Measurements from ENCODE around the gene CHAF1A. TPM values are rescaled to one million over a fixed set of nuclear protein-coding genes. Genes with fewer than 3 reads are reported as not detected.

CHAF1A gene
- total and polyA plus RNA-seq, 2 of the 8 experiments (the other 6 are each of a cell fraction or from before 2014, with no cell fraction given), result 122 to 147 TPM

DNA sequence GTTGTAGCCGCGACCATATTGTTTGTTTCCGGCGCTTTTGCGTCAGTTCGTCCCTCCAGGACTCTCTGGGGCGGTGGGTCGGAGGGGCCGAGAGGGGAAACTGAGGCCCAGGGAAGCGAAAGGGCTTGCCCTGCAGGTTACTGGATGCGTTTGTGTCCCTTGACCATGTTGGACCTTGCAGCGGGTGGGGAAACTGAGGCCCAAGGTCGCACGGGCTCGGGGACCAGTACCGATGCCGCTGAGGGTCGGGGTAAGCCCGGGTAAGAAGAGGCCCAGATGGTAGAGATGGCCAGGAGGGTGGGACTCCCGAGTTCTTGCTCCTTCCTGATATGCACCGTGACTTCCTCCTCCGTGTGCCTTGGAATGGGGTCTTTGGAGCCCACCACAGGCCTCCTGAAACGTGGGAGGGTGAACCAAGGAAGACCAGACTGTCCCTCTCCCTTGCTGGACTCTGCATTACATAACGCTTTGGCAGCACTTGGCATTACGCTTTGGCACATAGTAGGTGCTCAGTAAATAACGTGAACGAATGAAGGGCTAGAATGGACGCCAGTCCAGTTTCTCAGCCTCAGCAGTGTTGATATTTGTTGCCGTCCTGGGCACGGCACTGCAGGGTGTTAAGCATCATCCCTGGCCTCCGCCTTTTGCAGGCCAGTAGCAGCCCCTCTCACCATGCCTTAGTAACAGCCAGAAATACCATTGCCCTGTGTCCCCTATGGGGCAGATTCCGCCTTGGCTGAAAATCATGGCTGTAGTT is 743 bp downstream of the CHAF1A start (continued):
- no peak for TF ChIP-seq SP2 (IDR thresholded peaks at IDR 0.05; ENCODE audit: low read length)
- TF ChIP-seq GTF2F1 (IDR thresholded peaks at IDR 0.05; ENCODE audit: borderline replicate concordance, low read depth, low read length), result no peak
- TF ChIP-seq PHF8 (conservative IDR thresholded peaks at IDR 0.05; ENCODE audit: low read depth, low read length), result no peak
- TF ChIP-seq POLR2A (IDR thresholded peaks at IDR 0.05; ENCODE audit: control extremely low read depth in 1 of 2, low read depth in 2 of 2, low read length in 2 of 2), result peak in 1 of 2 experiments; percentile 62; a peak in 2 of 3 replicates
- TF ChIP-seq GABPA (IDR thresholded peaks at IDR 0.05; ENCODE audit: borderline replicate concordance, insufficient read depth, low read length), result no peak
- TF ChIP-seq FOSL1 (IDR thresholded peaks at IDR 0.05; ENCODE audit: insufficient read depth, low read depth, low read length), result no peak
- no peak for TF ChIP-seq TCF12 (IDR thresholded peaks at IDR 0.05; ENCODE audit: low read depth, low read length)
- TF ChIP-seq ZNF274 (IDR thresholded peaks at IDR 0.05; ENCODE audit: borderline replicate concordance, extremely low read depth, low read length), result no peak
- TF ChIP-seq SAP30 (IDR thresholded peaks at IDR 0.05; ENCODE audit: insufficient read depth, insufficient replicate concordance, low read length), result no peak
- TF ChIP-seq RNF2 (IDR thresholded peaks at IDR 0.05; ENCODE audit: borderline replicate concordance, low read depth, low read length, missing control alignments, poor library complexity, severe bottlenecking), result no peak
- TF ChIP-seq RAD21 (IDR thresholded peaks at IDR 0.05 in 1 of 2, conservative IDR thresholded peaks at IDR 0.05 in 1 of 2; ENCODE audit: low read depth in 2 of 2, low read length in 2 of 2), result no peak
- no peak for TF ChIP-seq EZH2 (IDR thresholded peaks at IDR 0.05; ENCODE audit: low read depth, low read length, severe bottlenecking)
- TF ChIP-seq KDM1A (IDR thresholded peaks at IDR 0.05; ENCODE audit: borderline replicate concordance, low read length), result no peak; the same call in 1 of the 2 replicates
- TF ChIP-seq HDAC6 (IDR thresholded peaks at IDR 0.05; ENCODE audit: low read depth, low read length), result no peak
- TF ChIP-seq RBBP5 (IDR thresholded peaks at IDR 0.05; ENCODE audit: borderline replicate concordance, low read depth, low read length), result 0 out of 2 replicates have a peak, but pooled peaks have one; percentile 32
- TF ChIP-seq, protein P1, sequence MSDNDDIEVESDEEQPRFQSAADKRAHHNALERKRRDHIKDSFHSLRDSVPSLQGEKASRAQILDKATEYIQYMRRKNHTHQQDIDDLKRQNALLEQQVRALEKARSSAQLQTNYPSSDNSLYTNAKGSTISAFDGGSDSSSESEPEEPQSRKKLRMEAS (IDR thresholded peaks at IDR 0.05), result 0 out of 2 replicates have a peak, but pooled peaks have one; percentile 16
- 0 out of 2 replicates have a peak, but pooled peaks have one; percentile 50 for TF ChIP-seq CHD1 (IDR thresholded peaks at IDR 0.05; ENCODE audit: low read depth, low read length)
